PC-9 (cell line): ENCODE results near the gene ANAPC1. TPM values are rescaled to one million over a fixed set of nuclear protein-coding genes. Genes with fewer than 3 reads are reported as not detected.
"Not testable (repeated sequence)": the region's sequence is repeated elsewhere in the genome, so short reads cannot be mapped to it uniquely, and the experiment has no call there.

Experiments used
- BruUV-seq: library from RNA; stranded (reverse); fragments of 400-500 nt; replicated peaks from 2 replicates; lab custom pipeline; 2021; lab: Mats Ljungman, UMichigan
- CTCF ChIA-PET: fragments of 300-600 bp; sonication (Branson Sonifier 250); formaldehyde crosslinking; loops from one replicate; lab custom pipeline; 2022; ENCODE audit warnings: antibody characterized with exemption; lab: Charles Lee
- POLR2A ChIA-PET: fragments of 300-600 bp; sonication (Branson Sonifier 250); formaldehyde crosslinking; loops from one replicate; lab custom pipeline; 2022; ENCODE audit warnings: antibody characterized with exemption; ENCODE audit not compliant: unreplicated experiment; lab: Charles Lee
- DNase-seq, 2 experiments: peaks; one replicate each; pipeline versions ENCODE4 v3.0.0 to v3.0.0-alpha.2; 2015 to 2022; ENCODE audit warnings: mixed read lengths in 1 of 2
- H2AFZ ChIP-seq: fragments of 200-600 bp; sonication (generic); 2 replicates; pipeline ENCODE4 v1.8.1; 2017; ENCODE audit warnings: antibody characterized with exemption
- H3F3A ChIP-seq: fragments of 200-600 bp; sonication (generic); 2 replicates; pipeline ENCODE4 v1.8.1; 2017; ENCODE audit warnings: antibody characterized with exemption, mild to moderate bottlenecking, low read depth; ENCODE audit not compliant: insufficient read depth
- H3K27ac ChIP-seq: fragments of 200-600 bp; sonication (generic); 2 replicates; pipeline ENCODE4 v1.6.1; 2016; ENCODE audit warnings: mixed run types
- H3K27me3 ChIP-seq: fragments of 200-600 bp; sonication (generic); 2 replicates; pipeline ENCODE4 v1.6.1; 2016; ENCODE audit warnings: low read depth, mixed run types; ENCODE audit not compliant: insufficient read depth
- H3K36me3 ChIP-seq: fragments of 200-600 bp; sonication (generic); 2 replicates; pipeline ENCODE4 v1.6.1; 2016; ENCODE audit warnings: low read depth, mixed run types
- H3K4me1 ChIP-seq: fragments of 200-600 bp; sonication (generic); replicated peaks from 2 replicates; pipeline ENCODE4 v1.6.1; 2016; ENCODE audit warnings: mixed run types; ENCODE audit not compliant: insufficient read depth
- H3K4me2 ChIP-seq: fragments of 200-600 bp; sonication (generic); 2 replicates; pipeline ENCODE4 v1.6.1; 2017; ENCODE audit warnings: mixed run types
- H3K4me3 ChIP-seq: fragments of 200-600 bp; sonication (generic); 2 replicates; pipeline ENCODE4 v1.6.1; 2016; ENCODE audit warnings: mixed run types
- H3K79me2 ChIP-seq: fragments of 200-600 bp; sonication (generic); 2 replicates; pipeline ENCODE4 v1.6.1; 2017; ENCODE audit warnings: low read depth, mixed run types
- H3K9me2 ChIP-seq: fragments of 200-600 bp; sonication (generic); 2 replicates; pipeline ENCODE4 v1.8.1; 2017; ENCODE audit warnings: mild to moderate bottlenecking; ENCODE audit not compliant: insufficient read depth
- H3K9me3 ChIP-seq: fragments of 200-600 bp; sonication (generic); 2 replicates; pipeline ENCODE4 v1.8.1; 2016; ENCODE audit warnings: low read depth; ENCODE audit not compliant: insufficient read depth
- H4K20me1 ChIP-seq: fragments of 200-600 bp; sonication (generic); 2 replicates; pipeline ENCODE4 v1.8.1; 2017; ENCODE audit not compliant: insufficient read depth
- CTCF ChIP-seq: fragments of 200-600 bp; sonication (generic); conservative IDR thresholded peaks from 2 replicates; pipeline ENCODE4 v1.6.1; 2017; ENCODE audit warnings: mixed run types, antibody characterized with exemption, mild to moderate bottlenecking, moderate library complexity
- intact Hi-C: fragments of 100-400 bp; cut with micrococcal nuclease; formaldehyde crosslinking; loops from one replicate; pipeline ENCODE4 v1.10.0; 2022; ENCODE audit not compliant: unreplicated experiment
- total RNA-seq: library from RNA; stranded (reverse); gene quantifications from 2 replicates; pipeline ENCODE4 v1.2.3, GENCODE V29; 2021

Gene ANAPC1
- total RNA-seq, 1 experiment from 2014 or later = 59.6 TPM

GRCh38 chr2:111850646-111851045 is 33.3 kb downstream of the ANAPC1 start:
- H3K36me3 ChIP-seq, H3K9me2 ChIP-seq, H2AFZ ChIP-seq, CTCF ChIA-PET, BruUV-seq, H3F3A ChIP-seq, H3K4me3 ChIP-seq, H3K27ac ChIP-seq, POLR2A ChIA-PET, intact Hi-C loops, H3K79me2 ChIP-seq, H4K20me1 ChIP-seq, H3K9me3 ChIP-seq, H3K4me2 ChIP-seq, H3K4me1 ChIP-seq, H3K27me3 ChIP-seq: not testable (repeated sequence)
- TF ChIP-seq CTCF = peak; percentile 48; the same call in 1 of the 2 replicates
- DNase-seq = peak in 1 of 2 experiments; percentile 15

- H3K4me3 ChIP-seq, CTCF ChIA-PET, H3K36me3 ChIP-seq, DNase-seq, H3K9me2 ChIP-seq, H3K4me1 ChIP-seq, BruUV-seq, H3K27ac ChIP-seq, POLR2A ChIA-PET, H3F3A ChIP-seq, intact Hi-C loops, H2AFZ ChIP-seq, H3K4me2 ChIP-seq, H4K20me1 ChIP-seq, H3K79me2 ChIP-seq, H3K9me3 ChIP-seq, H3K27me3 ChIP-seq: not testable (repeated sequence)
These were observed 44.2 kb downstream of the ANAPC1 start for GRCh38 chr2:111839625-111840282.

GRCh38 chr2:111838992-111839391 is 45.0 kb downstream of the ANAPC1 start:
- H3K27ac ChIP-seq, H3K4me1 ChIP-seq, H2AFZ ChIP-seq, POLR2A ChIA-PET, DNase-seq, H3K79me2 ChIP-seq, H3K4me3 ChIP-seq, H4K20me1 ChIP-seq, H3K4me2 ChIP-seq, H3K9me2 ChIP-seq, H3K27me3 ChIP-seq, CTCF ChIA-PET, H3F3A ChIP-seq, H3K36me3 ChIP-seq, intact Hi-C loops, H3K9me3 ChIP-seq, BruUV-seq: not testable (repeated sequence)

GRCh38 chr2:111834221-111834620 is 49.8 kb downstream of the ANAPC1 start:
- DNase-seq, BruUV-seq, H2AFZ ChIP-seq, H3K36me3 ChIP-seq, H3K9me3 ChIP-seq, intact Hi-C loops, H4K20me1 ChIP-seq, H3K79me2 ChIP-seq, H3K4me2 ChIP-seq, H3K4me1 ChIP-seq, H3K27me3 ChIP-seq, H3K27ac ChIP-seq, POLR2A ChIA-PET, H3K4me3 ChIP-seq, CTCF ChIA-PET, H3F3A ChIP-seq, H3K9me2 ChIP-seq: not testable (repeated sequence)

- H3K79me2 ChIP-seq, intact Hi-C loops, H3K36me3 ChIP-seq, H2AFZ ChIP-seq, BruUV-seq, H3F3A ChIP-seq, DNase-seq, H3K9me3 ChIP-seq, H4K20me1 ChIP-seq, H3K27ac ChIP-seq, H3K27me3 ChIP-seq, POLR2A ChIA-PET, CTCF ChIA-PET, H3K4me1 ChIP-seq, H3K4me2 ChIP-seq, H3K4me3 ChIP-seq, H3K9me2 ChIP-seq: not testable (repeated sequence)
These were observed 53.5 kb downstream of the ANAPC1 start for GRCh38 chr2:111830479-111830878.

GRCh38 chr2:111828217-111828766 is 55.7 kb downstream of the ANAPC1 start:
- H3F3A ChIP-seq, H3K27me3 ChIP-seq, H3K9me3 ChIP-seq, intact Hi-C loops, H3K9me2 ChIP-seq, H3K4me1 ChIP-seq, H3K4me3 ChIP-seq, POLR2A ChIA-PET, H3K27ac ChIP-seq, DNase-seq, BruUV-seq, H4K20me1 ChIP-seq, H2AFZ ChIP-seq, H3K4me2 ChIP-seq, H3K79me2 ChIP-seq, CTCF ChIA-PET, H3K36me3 ChIP-seq: not testable (repeated sequence)
